Measurements from ENCODE around the gene RABEP1. TPM values are rescaled to one million over a fixed set of nuclear protein-coding genes. Genes with fewer than 3 reads are reported as not detected.

The RABEP1 gene
- total RNA-seq, 1 experiment from 2014 or later, result 71.3 TPM

DNA sequence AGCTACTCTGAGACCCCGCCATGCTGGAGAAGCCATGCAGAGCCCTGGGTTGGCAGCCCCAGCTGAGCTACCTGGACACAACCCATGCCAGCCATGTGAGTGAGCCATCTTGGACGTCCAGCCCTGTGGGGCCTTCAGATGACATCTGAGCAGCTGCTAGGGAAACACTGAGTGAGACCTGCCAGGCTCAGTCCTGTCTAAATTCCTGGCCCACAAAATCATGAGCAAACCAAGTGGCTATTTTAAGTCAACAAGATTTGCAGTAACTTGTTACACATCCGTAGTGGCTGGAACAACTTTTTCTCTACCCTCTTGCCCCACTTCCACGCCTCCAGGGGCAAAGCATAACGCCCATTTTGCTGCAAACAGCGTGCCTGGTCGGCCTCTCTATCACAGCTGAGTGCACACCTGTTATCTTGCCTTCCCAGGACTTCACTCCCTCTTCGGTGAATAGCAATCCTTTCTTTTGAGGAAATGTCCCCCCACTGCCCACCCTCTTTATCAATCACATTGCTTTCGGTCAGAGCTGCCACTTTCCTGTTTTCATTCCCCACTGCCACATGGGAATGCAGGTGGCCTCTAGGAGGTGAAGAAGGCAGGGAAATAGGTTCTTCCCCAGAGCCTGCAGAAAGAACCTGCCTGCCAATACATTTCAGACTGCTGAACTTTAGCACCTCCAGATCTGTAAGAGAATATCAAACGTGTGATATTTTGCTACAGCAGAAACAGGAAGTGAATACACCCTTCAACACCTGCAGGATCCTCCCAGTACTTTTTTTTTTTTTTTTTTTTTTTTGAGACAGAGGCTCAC is 40.0 kb upstream of the RABEP1 start:
- CTCF ChIA-PET, result interaction anchor here (0.6 kb wide), 1 partner anchor 821 kb away, joined by 3 read pairs; no protein-coding TSS in a partner anchor
- no peaks in the 10 kb centered on the region for H3K36me3 ChIP-seq (ENCODE audit: insufficient read depth, low read length, poor library complexity, severe bottlenecking)
- H3K27me3 ChIP-seq (replicated peaks; ENCODE audit: insufficient read depth, low read depth, low read length, poor library complexity), result no peaks in the 10 kb centered on the region
- POLR2A ChIA-PET (ENCODE audit: low non-redundant PET), result no interaction called here
- H3K9me3 ChIP-seq (ENCODE audit: low read depth, low read length, poor library complexity, severe bottlenecking), result no peaks in the 10 kb centered on the region
- no peaks in the 10 kb centered on the region for H3K4me1 ChIP-seq (ENCODE audit: insufficient read depth, low read length, poor library complexity, severe bottlenecking)
- intact Hi-C loops (cut with micrococcal nuclease; ENCODE audit: unreplicated experiment), result no loop called here
- H3K27ac ChIP-seq (ENCODE audit: low read depth, low read length, poor library complexity, severe bottlenecking), result no peak overlapping the region
- BruUV-seq (replicated peaks), result no TSS peak
- no peak for DNase-seq (ENCODE audit: low spot score)
- no peak overlapping the region for H3K4me3 ChIP-seq (ENCODE audit: low read depth, low read length, poor library complexity, severe bottlenecking)
- TF ChIP-seq EZH2 (IDR thresholded peaks at IDR 0.05; ENCODE audit: borderline replicate concordance, low read depth, low read length, poor library complexity, severe bottlenecking) (no peak), CTCF (conservative IDR thresholded peaks at IDR 0.05; ENCODE audit: low read depth, low read length) (no peak)

DNA sequence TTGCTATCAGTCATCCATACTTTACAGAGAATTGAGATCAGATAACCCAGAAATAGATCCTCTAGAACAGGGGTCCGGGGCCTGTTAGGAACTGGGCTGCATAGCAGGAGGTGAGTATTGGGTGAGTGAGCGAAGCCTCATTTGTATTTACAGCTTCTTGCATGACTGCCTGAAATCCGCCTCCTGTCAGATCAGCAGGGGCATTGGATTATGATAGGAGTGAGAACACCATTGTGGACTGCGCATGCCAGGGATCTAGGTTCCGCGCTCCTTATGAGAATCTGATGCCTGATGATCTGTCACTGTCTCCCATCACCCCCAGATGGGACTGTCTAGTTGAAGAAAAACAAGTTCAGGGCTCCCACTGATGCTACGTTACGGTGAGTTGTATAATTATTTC is 34.5 kb upstream of the RABEP1 start:
- TF ChIP-seq EZH2 (IDR thresholded peaks at IDR 0.05; ENCODE audit: borderline replicate concordance, low read depth, low read length, poor library complexity, severe bottlenecking), result no peak
- intact Hi-C loops (cut with micrococcal nuclease; ENCODE audit: unreplicated experiment), result no loop called here
- no peak for DNase-seq (ENCODE audit: low spot score)
- no peak overlapping the region for H3K27ac ChIP-seq (ENCODE audit: low read depth, low read length, poor library complexity, severe bottlenecking)
- H3K36me3 ChIP-seq (ENCODE audit: insufficient read depth, low read length, poor library complexity, severe bottlenecking), result no peaks in the 10 kb centered on the region
- no peak overlapping the region for H3K4me3 ChIP-seq (ENCODE audit: low read depth, low read length, poor library complexity, severe bottlenecking)
- no peaks in the 10 kb centered on the region for H3K4me1 ChIP-seq (ENCODE audit: insufficient read depth, low read length, poor library complexity, severe bottlenecking)
- no TSS peak for BruUV-seq (replicated peaks)
- ChIA-PET CTCF (no interaction called here), POLR2A (ENCODE audit: low non-redundant PET) (no interaction called here)
- H3K9me3 ChIP-seq (ENCODE audit: low read depth, low read length, poor library complexity, severe bottlenecking), result no peaks in the 10 kb centered on the region
- no peaks in the 10 kb centered on the region for H3K27me3 ChIP-seq (replicated peaks; ENCODE audit: insufficient read depth, low read depth, low read length, poor library complexity)

DNA sequence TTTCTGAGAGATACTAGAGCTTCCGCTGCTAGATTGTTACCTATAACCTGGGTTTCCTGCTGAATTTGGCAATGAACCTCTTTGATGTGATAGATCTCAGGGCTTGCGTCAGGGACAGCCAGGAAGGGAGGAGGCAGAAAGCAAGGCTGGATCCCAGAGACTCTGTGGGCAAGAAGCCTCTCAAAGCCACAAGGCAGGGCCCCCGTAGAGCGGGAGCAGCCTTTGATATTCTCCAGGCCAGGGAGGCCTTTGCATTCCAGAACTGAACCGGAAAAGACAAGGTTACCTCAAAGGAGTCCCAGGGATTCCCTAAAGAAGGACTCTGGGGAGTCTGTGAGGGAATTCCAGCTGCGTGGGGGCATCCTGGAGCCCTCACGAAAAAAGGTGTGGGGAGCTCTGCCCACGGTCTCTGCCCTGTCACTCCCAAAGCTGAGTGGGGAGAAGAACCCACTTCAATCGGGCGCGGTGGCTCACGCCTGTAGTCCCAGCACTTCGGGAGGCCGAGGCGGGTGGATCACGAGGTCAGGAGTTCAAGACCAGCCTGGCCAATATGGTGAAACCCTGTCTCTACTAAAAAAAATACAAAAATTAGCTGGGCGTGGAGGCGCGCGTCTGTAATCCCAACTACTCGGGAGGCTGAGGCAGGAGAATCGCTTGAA is 33.1 kb upstream of the RABEP1 start:
- no peak for TF ChIP-seq CTCF (conservative IDR thresholded peaks at IDR 0.05; ENCODE audit: low read depth, low read length)
- TF ChIP-seq EZH2 (IDR thresholded peaks at IDR 0.05; ENCODE audit: borderline replicate concordance, low read depth, low read length, poor library complexity, severe bottlenecking), result no peak
- no peaks in the 10 kb centered on the region for H3K4me1 ChIP-seq (ENCODE audit: insufficient read depth, low read length, poor library complexity, severe bottlenecking)
- no peak for DNase-seq (ENCODE audit: low spot score)
- BruUV-seq (replicated peaks), result no TSS peak
- no peaks in the 10 kb centered on the region for H3K9me3 ChIP-seq (ENCODE audit: low read depth, low read length, poor library complexity, severe bottlenecking)
- ChIA-PET POLR2A (ENCODE audit: low non-redundant PET) (no interaction called here), CTCF (interaction anchor here (0.7 kb wide), 1 partner anchor 190 kb away, joined by 3 read pairs; the partner anchor contains the start of gene C1QBP)
- intact Hi-C loops (cut with micrococcal nuclease; ENCODE audit: unreplicated experiment), result no loop called here
- no peaks in the 10 kb centered on the region for H3K27me3 ChIP-seq (replicated peaks; ENCODE audit: insufficient read depth, low read depth, low read length, poor library complexity)
- H3K4me3 ChIP-seq (ENCODE audit: low read depth, low read length, poor library complexity, severe bottlenecking), result no peak overlapping the region
- H3K36me3 ChIP-seq (ENCODE audit: insufficient read depth, low read length, poor library complexity, severe bottlenecking), result no peaks in the 10 kb centered on the region
- H3K27ac ChIP-seq (ENCODE audit: low read depth, low read length, poor library complexity, severe bottlenecking), result no peak overlapping the region

Measured in A673 (cell line).